CD4-positive, alpha-beta T cell treated with Interleukin-4 for 1 hour (primary cell): Measurements from ENCODE around the gene TNFRSF13B.
"Not testable (repeated sequence)": the region's sequence is repeated elsewhere in the genome, so short reads cannot be mapped to it uniquely, and the experiment has no call there.

ENCODE experiments used
- DNase-seq, 2 donors: peaks; one replicate each; pipeline ENCODE4 v3.0.0-alpha.2; 2020 to 2022

TNFRSF13B gene

DNA sequence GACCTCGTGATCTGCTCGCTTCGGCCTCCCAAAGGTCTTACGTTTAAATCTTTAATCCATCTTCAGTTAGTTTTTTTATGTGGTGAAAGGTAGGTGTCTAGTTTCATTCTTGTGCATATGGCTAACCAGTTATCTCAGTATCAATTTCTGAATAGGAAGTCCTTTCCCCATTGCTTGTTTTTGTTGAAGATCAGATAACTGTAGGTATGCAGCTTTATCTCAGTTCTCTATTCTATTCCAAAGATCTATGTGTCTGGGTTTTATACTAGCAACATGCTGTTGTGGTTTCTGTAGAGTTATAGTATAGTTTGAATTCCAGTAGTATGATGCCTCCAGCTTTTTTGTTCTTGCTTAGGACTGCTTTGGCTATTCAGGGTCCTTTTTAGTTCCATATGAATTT, 65.2 kb downstream of the TNFRSF13B start:
- no peak for DNase-seq

DNA sequence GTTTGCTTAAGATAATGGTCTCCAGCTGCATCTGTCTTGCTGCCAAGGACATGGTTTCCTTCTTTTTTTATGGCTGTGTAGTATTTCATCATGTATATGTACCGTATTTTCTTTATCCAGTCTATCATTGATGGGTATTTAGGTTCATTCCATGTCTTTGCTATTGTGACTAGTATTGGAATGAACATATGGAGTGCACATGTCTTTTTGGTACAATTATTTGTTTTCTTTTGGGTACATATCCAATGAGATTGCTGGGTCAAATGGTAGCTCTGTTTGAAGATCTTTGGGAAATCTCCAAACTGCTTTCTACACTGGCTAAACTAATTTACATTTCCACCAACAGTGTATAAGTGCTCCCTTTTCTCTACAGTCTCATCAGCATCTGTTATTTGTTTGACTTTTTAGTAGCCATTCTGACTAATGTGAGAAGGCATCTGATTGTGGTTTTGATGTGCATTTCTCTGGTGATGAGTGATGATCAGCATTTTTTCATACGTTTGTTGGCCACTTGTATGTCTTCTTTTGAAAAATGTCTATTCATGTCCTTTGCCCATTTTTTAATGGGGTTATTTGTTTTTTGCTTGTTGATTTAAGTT, 66.2 kb downstream of the TNFRSF13B start:
- no peak for DNase-seq

DNA sequence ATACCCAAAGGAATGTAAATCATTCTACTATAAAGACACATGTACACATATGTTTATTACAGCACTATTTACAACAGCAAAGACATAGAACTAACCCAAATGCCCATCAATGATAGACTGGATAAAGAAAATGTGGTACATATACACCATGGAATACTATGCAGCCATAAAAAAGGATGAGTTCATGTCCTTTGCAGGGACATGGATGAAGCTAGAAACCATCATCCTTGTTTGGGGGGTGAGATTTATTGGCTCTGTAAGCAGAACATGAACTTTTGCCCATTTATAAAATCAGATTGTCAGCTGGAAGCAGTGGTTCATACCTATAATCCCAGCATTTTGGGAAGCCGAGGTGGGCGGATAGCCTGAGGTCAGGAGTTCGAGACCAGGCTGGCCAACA, 68.8 kb downstream of the TNFRSF13B start:
- not testable (repeated sequence) for DNase-seq

DNA sequence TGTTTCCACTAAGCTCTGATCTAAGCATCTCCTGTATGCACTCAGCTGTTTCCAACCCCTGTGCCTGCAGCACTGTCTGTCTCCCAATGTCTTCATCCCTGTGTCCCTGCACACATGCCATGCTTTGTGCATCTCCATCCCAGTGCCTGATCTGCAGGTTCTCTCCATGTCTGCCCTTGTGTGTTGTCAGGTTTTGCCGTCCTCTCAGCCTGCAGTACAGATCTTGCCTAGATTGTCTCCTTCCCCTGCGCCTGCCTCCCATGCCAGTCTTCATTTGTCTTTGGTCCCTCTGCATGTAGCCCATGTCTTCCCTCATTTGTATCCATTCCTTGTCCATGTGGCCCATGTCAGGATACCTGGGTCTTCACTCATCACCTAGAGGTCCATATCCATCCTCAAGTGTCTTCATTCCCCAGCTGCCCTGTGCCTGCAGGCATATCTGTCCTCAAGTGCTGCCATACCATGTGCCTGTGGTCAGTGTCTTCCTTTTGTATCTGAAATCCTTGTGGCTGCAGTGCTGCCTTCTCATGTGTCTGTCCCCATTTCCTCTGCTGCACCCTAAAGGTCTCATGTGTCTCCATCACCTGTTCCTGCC, 71.5 kb downstream of the TNFRSF13B start:
- DNase-seq = no peak

DNA sequence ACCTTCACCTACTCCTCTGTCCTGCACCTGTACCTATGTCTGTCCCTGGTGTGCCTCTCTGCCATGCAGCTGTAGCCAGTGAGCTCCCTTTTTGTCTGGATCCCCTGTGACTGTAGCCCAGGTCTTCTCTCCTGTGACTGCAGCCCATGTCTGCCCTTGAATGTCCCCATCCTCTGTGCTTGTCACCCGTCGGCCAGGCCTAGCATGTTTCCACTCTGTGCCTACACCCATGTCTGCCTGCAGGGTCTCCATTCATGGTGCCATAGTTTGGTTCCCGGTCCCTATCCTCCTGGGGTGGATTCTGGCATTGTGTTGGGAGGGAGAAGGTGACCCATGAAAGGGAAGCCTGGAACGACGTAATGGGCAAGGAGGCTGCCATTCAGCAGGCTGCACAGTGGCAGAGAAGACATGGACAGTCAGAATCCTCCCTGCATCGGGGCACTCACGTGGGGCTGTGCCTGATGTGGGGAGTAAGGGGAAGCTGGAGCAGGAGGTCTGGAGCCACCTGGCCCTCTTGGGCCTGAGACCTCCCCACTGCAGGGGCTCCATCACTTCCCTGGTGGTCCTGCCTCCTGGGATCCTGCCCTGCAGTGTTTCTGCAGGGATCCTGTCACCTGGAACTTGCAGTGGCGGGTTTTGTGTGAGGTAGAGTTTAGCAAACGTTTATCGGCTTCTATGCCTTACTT, 74.6 kb downstream of the TNFRSF13B start:
- not testable (repeated sequence) for DNase-seq

DNA sequence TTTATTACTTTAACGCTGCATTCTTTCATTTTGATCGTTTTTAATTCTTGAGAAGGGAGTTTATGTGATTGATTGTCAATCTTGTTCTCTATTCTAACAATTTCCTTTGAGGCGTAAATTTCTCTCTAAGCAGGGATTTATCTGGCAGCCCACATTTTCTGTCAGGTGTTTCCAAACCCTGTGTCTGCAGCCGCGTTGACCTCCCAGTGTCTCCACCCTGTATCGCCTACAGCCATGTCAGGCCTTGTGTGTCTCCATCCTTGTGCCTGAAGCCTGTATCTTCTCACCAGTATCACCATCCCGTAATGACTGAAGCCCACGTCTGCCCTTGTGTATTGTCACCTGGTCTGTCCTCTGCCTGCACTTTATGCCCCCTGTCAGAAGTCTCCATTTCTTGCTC, 75.7 kb downstream of the TNFRSF13B start:
- not testable (repeated sequence) for DNase-seq

DNA sequence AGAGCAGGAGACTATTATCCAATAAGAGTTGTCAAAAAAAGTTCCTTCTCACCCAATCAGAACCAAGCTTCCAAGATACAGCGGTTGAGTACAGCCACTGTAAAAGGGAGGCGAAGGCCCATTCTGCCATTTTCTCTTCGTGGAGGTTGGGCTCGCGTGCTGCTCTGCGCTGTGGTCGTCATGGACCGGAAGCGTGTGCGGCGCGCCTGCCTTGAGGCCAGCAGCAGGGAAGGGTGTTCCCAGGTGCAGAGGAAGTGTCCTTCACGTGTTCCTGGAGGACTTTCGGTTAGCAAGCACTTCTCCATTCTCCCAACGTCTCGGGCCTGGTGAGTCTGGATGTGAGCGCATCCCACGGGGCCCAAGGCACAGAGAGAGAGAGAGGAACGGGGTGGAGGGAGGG, 78.4 kb downstream of the TNFRSF13B start:
- not testable (repeated sequence) for DNase-seq

DNA sequence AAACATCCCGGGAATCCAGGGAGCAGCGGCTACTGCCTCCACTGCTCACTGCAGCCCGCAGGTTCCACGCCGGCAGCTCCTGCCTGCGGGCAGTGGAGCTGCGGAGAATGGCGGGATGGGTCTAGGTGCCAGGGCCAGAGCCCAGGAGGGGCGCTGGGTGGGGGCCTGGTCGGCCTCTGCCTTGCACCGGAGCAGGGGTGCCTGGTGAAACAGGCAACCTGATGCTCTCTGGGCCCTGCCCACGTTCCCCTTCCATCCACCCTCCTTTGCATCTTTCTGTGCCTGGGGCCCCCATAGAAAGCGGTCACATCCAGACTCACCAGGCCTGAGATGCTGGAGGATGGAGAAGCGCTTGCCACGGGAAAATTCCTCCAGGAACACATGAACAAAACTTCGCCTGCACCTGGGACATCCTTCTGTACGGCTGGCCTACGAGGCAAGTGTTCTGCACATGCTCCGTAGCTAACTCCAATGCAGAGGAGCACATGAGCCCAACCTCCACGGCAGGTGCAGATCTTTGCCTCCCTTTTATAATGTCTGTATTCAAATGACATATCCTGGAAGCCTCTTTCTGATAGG, 79.0 kb downstream of the TNFRSF13B start:
- not testable (repeated sequence) for DNase-seq

DNA sequence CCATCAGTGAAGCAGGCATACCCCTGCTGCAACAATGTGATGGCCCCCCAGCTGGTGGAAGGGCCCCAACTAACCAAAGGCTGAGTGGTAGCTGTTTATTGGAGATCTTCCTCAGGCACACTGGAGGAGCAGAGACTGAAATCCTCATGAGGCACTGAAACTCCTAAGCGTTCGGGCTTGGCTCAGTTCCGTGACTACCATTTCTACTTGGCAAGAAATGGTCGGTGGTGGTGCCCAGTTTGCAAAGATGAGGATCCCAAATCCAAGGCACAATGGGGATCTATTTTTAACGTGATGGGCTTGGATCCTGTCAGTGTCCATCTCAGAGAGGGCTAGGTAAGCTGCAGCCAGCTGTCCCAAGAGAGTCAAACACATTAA, 82.8 kb downstream of the TNFRSF13B start:
- no peak for DNase-seq
